Common myeloid progenitor, CD34-positive (primary cell): ENCODE data around the gene CAPN1.

Experiments used
- CTCF ChIA-PET: fragments of 350-600 bp; sonication (Branson Sonifier 250); formaldehyde crosslinking; loops from one replicate; lab custom pipeline; 2021; ENCODE audit warnings: antibody characterized with exemption; lab: Charles Lee
- POLR2A ChIA-PET: fragments of 350-600 bp; sonication (Branson Sonifier 250); formaldehyde crosslinking; loops from one replicate; lab custom pipeline; 2021; ENCODE audit warnings: antibody characterized with exemption; lab: Charles Lee
- DNase-seq, 3 donors: peaks; one replicate each; pipeline versions ENCODE4 v3.0.0 to v3.0.0-alpha.2; 2013
- H3K27ac ChIP-seq, 2 experiments: 1 replicate in 1 of 2; 2 replicates in 1 of 2; pipeline ENCODE4 v1.7.0; 2013; ENCODE audit warnings: inconsistent platforms in 2 of 2, low read length in 2 of 2, mild to moderate bottlenecking in 2 of 2, low read depth in 1 of 2, moderate library complexity in 1 of 2; ENCODE audit not compliant: severe bottlenecking in 2 of 2, insufficient read depth in 1 of 2, poor library complexity in 1 of 2
- H3K27me3 ChIP-seq, 5 experiments: replicated peaks in 2 of 5; 1 replicate in 3 of 5; 2 replicates in 2 of 5; pipeline versions ENCODE4 v1.6.1 to v1.7.0; 2013; ENCODE audit warnings: low read length in 4 of 5, mild to moderate bottlenecking in 2 of 5, moderate library complexity in 2 of 5, inconsistent platforms in 1 of 5; ENCODE audit not compliant: insufficient read depth in 5 of 5, control insufficient read depth in 4 of 5
- H3K36me3 ChIP-seq, 4 experiments: 1 replicate in 2 of 4; 2 replicates in 2 of 4; pipeline versions ENCODE4 v1.6.1 to v1.7.0; 2013; ENCODE audit warnings: low read length in 3 of 4, control low read depth in 1 of 4, mild to moderate bottlenecking in 1 of 4; ENCODE audit not compliant: control insufficient read depth in 4 of 4, insufficient read depth in 4 of 4
- H3K4me1 ChIP-seq, 4 experiments: 1 replicate in 3 of 4; 2 replicates in 1 of 4; pipeline versions ENCODE4 v1.6.1 to v1.7.1; 2013; ENCODE audit warnings: low read length in 3 of 4, mild to moderate bottlenecking in 3 of 4, control low read depth in 1 of 4, inconsistent platforms in 1 of 4, moderate library complexity in 1 of 4; ENCODE audit not compliant: control insufficient read depth in 4 of 4, insufficient read depth in 4 of 4; ENCODE audit errors: control extremely low read depth in 1 of 4
- H3K4me3 ChIP-seq, 7 experiments: 1 replicate in 4 of 7; 2 replicates in 3 of 7; pipeline versions ENCODE4 v1.5.1 to v1.7.0; 2013; ENCODE audit warnings: mild to moderate bottlenecking in 7 of 7, low read length in 6 of 7, moderate library complexity in 6 of 7, inconsistent platforms in 2 of 7, low read depth in 2 of 7, control low read depth in 1 of 7; ENCODE audit not compliant: insufficient read depth in 4 of 7, control insufficient read depth in 1 of 7; ENCODE audit errors: extremely low read depth in 1 of 7
- H3K9me3 ChIP-seq, 5 experiments: 1 replicate in 4 of 5; 2 replicates in 1 of 5; pipeline versions ENCODE4 v1.6.1 to v1.7.1; 2013; ENCODE audit warnings: low read length in 4 of 5, mild to moderate bottlenecking in 2 of 5, inconsistent platforms in 1 of 5, low read depth in 1 of 5, moderate library complexity in 1 of 5; ENCODE audit not compliant: control insufficient read depth in 4 of 5, insufficient read depth in 2 of 5; ENCODE audit errors: control extremely low read depth in 1 of 5
- WGBS: methylation state at CpG from one replicate; pipeline ENCODE4 v1.1.5; 2013; ENCODE audit not compliant: insufficient coverage; 5-methylcytosine and 5-hydroxymethylcytosine counted together

Gene CAPN1

DNA sequence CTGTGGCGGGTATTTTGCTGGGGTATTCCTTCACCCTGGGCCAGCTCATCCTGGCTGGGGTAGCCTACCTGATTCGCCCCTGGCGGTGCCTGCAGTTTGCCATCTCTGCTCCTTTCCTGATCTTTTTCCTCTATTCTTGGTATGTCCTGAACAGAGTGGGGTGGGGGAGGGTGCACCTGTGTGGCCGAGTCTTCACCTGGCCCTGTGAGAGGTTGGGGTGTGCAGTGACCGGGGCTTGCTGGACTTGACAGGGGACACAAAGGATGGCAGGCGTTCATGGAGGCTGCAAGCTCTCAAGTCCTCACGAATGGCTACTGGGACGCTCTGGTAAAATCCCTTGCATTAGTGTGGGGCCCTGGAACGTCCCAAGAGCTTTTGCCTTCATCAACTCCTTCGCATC lies 39.3 kb downstream of the CAPN1 start:
- Histone ChIP-seq H3K9me3 (no peaks in the 10 kb centered on the region), H3K27ac (no peak overlapping the region), H3K36me3 (no peaks in the 10 kb centered on the region), H3K27me3 (no peaks in the 10 kb centered on the region), H3K4me3 (no peak overlapping the region), H3K4me1 (peaks cover 5 to 68% (median 39%) of the 10 kb centered on the region in 4 experiments)
- DNase-seq, result no peak
- 100% methylated on average over 6 of the region's 10 CpGs for WGBS
- ChIA-PET CTCF (interaction anchor here (0.6 to 14.2 kb wide), 4 partner anchors 9 to 32 kb away, joined by 3 to 166 read pairs (median 14); no protein-coding TSS in a partner anchor), POLR2A (no interaction called here)

DNA sequence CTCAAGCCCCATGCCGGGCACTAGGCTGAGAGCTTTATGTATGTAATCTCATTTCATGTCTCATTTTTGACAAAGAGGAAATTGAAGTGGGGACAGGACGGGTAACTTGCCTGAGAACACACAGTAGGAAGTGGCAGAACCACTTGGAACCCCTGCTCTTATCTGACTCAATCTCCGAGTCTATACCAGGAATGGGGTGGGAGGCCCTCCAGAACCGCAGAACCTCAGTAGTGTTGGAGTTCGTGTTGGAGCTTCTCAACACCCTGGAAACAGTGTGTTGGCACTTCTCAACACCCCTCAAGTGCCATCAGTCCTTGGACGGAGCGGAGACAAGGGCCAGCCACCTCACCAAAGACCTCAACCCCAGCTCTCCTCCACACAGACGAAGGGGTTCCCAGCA lies 41.3 kb downstream of the CAPN1 start:
- 31% methylated on average over 6 of the region's 8 CpGs for WGBS
- POLR2A ChIA-PET, result interaction anchor here (1.1 kb wide), 1 partner anchor 10 kb away, joined by 5 read pairs; no protein-coding TSS in a partner anchor
- peak in 2 of 3 donors; percentile 29 to 33 for DNase-seq
- H3K36me3 ChIP-seq, result no peaks in the 10 kb centered on the region
- H3K4me1 ChIP-seq, result peaks cover 10 to 66% (median 43%) of the 10 kb centered on the region in 4 experiments
- H3K9me3 ChIP-seq, result no peaks in the 10 kb centered on the region
- H3K27me3 ChIP-seq, result peaks cover 0 to 3% (median 0%) of the 10 kb centered on the region in 5 experiments
- CTCF ChIA-PET, result interaction anchor here (0.9 to 14.2 kb wide), 10 partner anchors 10 to 94 kb away, joined by 3 to 166 read pairs (median 4); partner anchors contain the start of gene CAPN1
- H3K27ac ChIP-seq, result no peak overlapping the region
- peak overlapping the region in 1 of 7 experiments; percentile 28 for H3K4me3 ChIP-seq

DNA sequence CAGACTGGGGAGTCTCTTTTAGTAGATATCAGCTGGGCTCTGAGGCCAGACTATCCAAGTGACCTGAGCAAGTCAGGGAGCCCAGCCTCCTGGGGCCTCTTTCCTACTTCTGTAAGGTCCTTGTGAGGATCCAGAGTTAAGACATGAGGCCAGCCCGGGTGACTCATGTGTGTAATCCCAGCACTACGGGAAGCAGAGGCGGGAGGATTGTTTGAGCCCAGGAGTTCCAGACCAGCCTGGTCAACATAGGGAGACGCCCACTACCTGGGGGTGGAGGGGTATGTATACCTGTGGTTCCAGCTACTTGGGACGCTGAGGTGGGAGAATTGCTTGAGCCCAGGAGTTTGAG lies 43.2 kb downstream of the CAPN1 start:
- ChIA-PET CTCF (interaction anchor here (1.2 to 14.2 kb wide), 9 partner anchors 10 to 106 kb away, joined by 4 to 166 read pairs (median 7); no protein-coding TSS in a partner anchor), POLR2A (no interaction called here)
- Histone ChIP-seq H3K27ac (peak overlapping the region in 1 of 2 experiments; percentile 56), H3K36me3 (no peaks in the 10 kb centered on the region), H3K4me1 (peaks cover 10 to 58% (median 37%) of the 10 kb centered on the region in 4 experiments), H3K4me3 (peak overlapping the region in 1 of 7 experiments; percentile 80), H3K9me3 (no peaks in the 10 kb centered on the region), H3K27me3 (peaks cover 0 to 3% (median 0%) of the 10 kb centered on the region in 5 experiments)
- DNase-seq, result no peak
- WGBS, result 89% methylated on average over 5 of the region's 5 CpGs

DNA sequence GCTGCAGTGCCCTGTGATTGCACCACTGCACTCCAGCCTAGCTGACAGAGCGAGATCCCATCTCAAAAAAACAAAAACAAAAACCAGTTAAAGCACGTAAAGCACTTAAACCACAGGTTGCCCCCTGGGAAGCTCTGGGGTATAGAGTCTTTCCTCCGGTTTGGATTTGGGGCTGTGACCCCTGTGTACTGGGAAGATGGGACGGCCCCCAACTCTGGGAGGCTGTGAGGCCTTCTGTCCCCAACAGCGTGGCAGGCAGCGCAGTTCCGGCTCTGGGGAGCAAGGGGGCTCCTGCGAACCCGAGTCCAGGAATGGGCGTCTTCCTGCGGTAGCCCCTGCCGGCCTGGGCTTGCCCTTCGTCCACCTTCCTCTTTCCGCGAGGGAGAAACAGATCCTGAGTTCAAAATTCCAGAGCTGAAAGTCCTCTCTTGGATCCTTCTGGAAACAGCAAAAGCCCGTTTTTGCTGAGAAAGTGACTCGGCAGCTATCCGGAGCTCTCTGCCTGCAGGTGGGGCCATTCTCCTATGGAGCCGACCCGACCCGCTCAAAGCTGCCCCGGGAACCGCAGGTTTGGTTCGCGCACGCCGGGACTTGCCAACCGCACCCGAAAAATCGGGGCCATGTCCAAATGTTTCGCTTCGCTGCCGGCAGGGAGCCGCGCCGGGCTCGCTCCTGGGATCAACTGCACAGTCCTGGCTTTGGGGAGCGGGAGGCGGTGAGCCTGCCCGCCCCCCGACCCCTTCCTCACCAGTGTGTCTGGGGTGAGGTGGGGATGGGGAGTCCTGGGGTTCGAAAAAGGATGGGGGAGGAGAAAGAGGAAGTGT lies 43.8 kb downstream of the CAPN1 start:
- H3K36me3 ChIP-seq, result no peaks in the 10 kb centered on the region
- H3K27me3 ChIP-seq, result peaks cover 0 to 3% (median 0%) of the 10 kb centered on the region in 5 experiments
- H3K4me3 ChIP-seq, result peak overlapping the region; percentile 36 to 80 (median 61)
- H3K4me1 ChIP-seq, result peaks cover 10 to 52% (median 36%) of the 10 kb centered on the region in 4 experiments
- CTCF ChIA-PET, result interaction anchor here (0.6 to 14.2 kb wide), 13 partner anchors 10 to 105 kb away, joined by 3 to 166 read pairs (median 5); no protein-coding TSS in a partner anchor
- POLR2A ChIA-PET, result no interaction called here
- DNase-seq, result peak; percentile 54 to 74 (median 72)
- peaks cover 0 to 2% (median 0%) of the 10 kb centered on the region in 5 experiments for H3K9me3 ChIP-seq
- peak overlapping the region in 1 of 2 experiments; percentile 56 for H3K27ac ChIP-seq
- 2% methylated on average over 24 of the region's 42 CpGs for whole genome bisulfite sequencing

DNA sequence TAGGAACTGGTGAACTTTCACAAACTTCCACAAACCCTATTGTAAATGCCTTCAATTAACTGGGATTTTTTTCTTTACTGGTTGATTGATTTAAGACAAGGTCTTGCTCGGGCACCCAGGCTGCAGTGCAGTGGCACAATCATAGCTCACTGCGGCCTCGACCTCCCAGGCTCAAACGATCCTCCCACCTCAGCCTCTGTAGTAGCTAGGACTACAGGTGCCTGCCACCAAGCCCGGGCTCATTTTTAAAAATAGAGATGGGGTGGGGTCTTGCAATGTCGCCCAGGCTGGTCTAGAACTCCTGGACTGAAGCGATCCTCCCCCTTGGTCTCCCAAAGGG lies 44.3 kb downstream of the CAPN1 start:
- H3K4me1 ChIP-seq, result peaks cover 10 to 46% (median 36%) of the 10 kb centered on the region in 4 experiments
- H3K27me3 ChIP-seq, result peaks cover 0 to 3% (median 0%) of the 10 kb centered on the region in 5 experiments
- H3K9me3 ChIP-seq, result peaks cover 0 to 2% (median 0%) of the 10 kb centered on the region in 5 experiments
- ChIA-PET POLR2A (no interaction called here), CTCF (interaction anchor here (0.6 to 14.2 kb wide), 12 partner anchors 11 to 105 kb away, joined by 3 to 166 read pairs (median 5); no protein-coding TSS in a partner anchor)
- 33% methylated on average over 4 of the region's 7 CpGs for WGBS
- H3K27ac ChIP-seq, result peak overlapping the region in 1 of 2 experiments; percentile 56
- peak overlapping the region; percentile 36 to 80 (median 61) for H3K4me3 ChIP-seq
- no peaks in the 10 kb centered on the region for H3K36me3 ChIP-seq
- DNase-seq, result no peak

DNA sequence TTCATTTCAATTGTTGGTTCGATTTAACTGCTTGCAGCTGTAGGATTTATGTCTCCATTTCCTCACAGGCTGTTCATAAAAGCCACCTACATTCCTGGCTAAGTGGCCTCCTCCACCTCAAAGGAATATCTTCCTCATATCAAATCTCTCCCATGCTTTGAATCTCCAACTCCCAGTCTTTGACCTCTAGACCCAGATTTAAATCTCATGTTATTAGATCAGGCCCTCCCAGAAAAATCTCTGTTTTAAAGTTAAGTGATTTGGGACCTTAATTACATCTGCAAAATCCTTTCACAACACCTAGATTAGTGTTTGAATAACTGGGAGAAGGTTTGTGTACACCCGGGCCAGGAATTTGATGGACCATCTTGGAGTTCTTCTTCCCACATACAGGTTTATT lies 46.2 kb downstream of the CAPN1 start:
- peaks cover 0 to 3% (median 0%) of the 10 kb centered on the region in 5 experiments for H3K27me3 ChIP-seq
- no peaks in the 10 kb centered on the region for H3K36me3 ChIP-seq
- no peak for DNase-seq
- H3K4me1 ChIP-seq, result peaks cover 6 to 28% (median 24%) of the 10 kb centered on the region in 4 experiments
- POLR2A ChIA-PET, result interaction anchor here (1.2 kb wide), 1 partner anchor 105 kb away, joined by 3 read pairs; no protein-coding TSS in a partner anchor
- H3K4me3 ChIP-seq, result no peak overlapping the region
- no peak overlapping the region for H3K27ac ChIP-seq
- H3K9me3 ChIP-seq, result peaks cover 0 to 2% (median 0%) of the 10 kb centered on the region in 5 experiments
- WGBS, result 100% methylated on average over 1 of the region's 2 CpGs
- CTCF ChIA-PET, result interaction anchor here (1.1 to 14.2 kb wide), 3 partner anchors 15 to 25 kb away, joined by 4 to 166 read pairs (median 6); no protein-coding TSS in a partner anchor
